Endothelial cell of umbilical vein (primary cell): ENCODE data around the gene CELF2. TPM values are rescaled to one million over a fixed set of nuclear protein-coding genes. Genes with fewer than 3 reads are reported as not detected.

Experiments
- BruUV-seq: library from RNA; stranded (reverse); fragments of 400-500 nt; replicated peaks from 2 replicates; lab custom pipeline; 2021; lab: Mats Ljungman, UMichigan
- CTCF ChIA-PET: fragments of 300-600, 350-600 bp; sonication (Branson Sonifier 250); formaldehyde crosslinking; loops from one replicate; lab custom pipeline; 2021; ENCODE audit warnings: antibody characterized with exemption, inconsistent platforms; lab: Charles Lee
- POLR2A ChIA-PET: fragments of 300-600, 350-600 bp; sonication (Branson Sonifier 250); formaldehyde crosslinking; loops from one replicate; lab custom pipeline; 2021; ENCODE audit warnings: antibody characterized with exemption, inconsistent platforms; lab: Charles Lee
- DNase-seq: peaks from one replicate; pipeline ENCODE4 v3.0.0-alpha.2; 2011; ENCODE audit warnings: low read depth, low spot score
- FAIRE-seq: peaks from 2 replicates; lab custom pipeline; 2011; peaks lifted over from hg19 to GRCh38; lab: Jason Lieb, UNC
- H2AFZ ChIP-seq: 2 replicates; pipeline ENCODE4 v1.6.0; 2012; ENCODE audit warnings: low read depth, low read length, control low read depth, inconsistent platforms
- H3K27ac ChIP-seq: 2 replicates; pipeline ENCODE4 v1.5.1; 2011; ENCODE audit warnings: low read depth, mild to moderate bottlenecking, control low read depth, low read length, moderate library complexity; ENCODE audit not compliant: insufficient read depth
- H3K27me3 ChIP-seq, 2 experiments: 2 replicates each; pipeline versions ENCODE4 v1.6.0 to v1.6.1; 2011; ENCODE audit warnings: low read length in 2 of 2, mixed read lengths in 1 of 2; ENCODE audit not compliant: control insufficient read depth in 2 of 2, insufficient read depth in 2 of 2
- H3K36me3 ChIP-seq, 2 experiments: 2 replicates in 1 of 2; 3 replicates in 1 of 2; pipeline ENCODE4 v1.5.1; 2011; ENCODE audit warnings: low read length in 2 of 2, mild to moderate bottlenecking in 1 of 2, moderate library complexity in 1 of 2; ENCODE audit not compliant: control insufficient read depth in 2 of 2, insufficient read depth in 2 of 2; ENCODE audit errors: extremely low read depth in 1 of 2
- H3K4me1 ChIP-seq: 3 replicates; pipeline ENCODE4 v1.5.1; 2011; ENCODE audit warnings: mild to moderate bottlenecking, low read length; ENCODE audit not compliant: control insufficient read depth, insufficient read depth; ENCODE audit errors: extremely low read depth
- H3K4me2 ChIP-seq: 2 replicates; pipeline ENCODE4 v1.6.1; 2011; ENCODE audit warnings: low read length, control low read depth, mixed read lengths; ENCODE audit not compliant: insufficient read depth
- H3K4me3 ChIP-seq, 3 experiments: fragments of 200-600 bp in 1 of 3; sonication (generic), shearing (Covaris generic) in 1 of 3; replicated peaks in 1 of 3; 2 replicates each; pipeline ENCODE4 v1.5.1; 2011 to 2016; ENCODE audit warnings: control low read depth in 3 of 3, low read length in 3 of 3, mild to moderate bottlenecking in 2 of 3, inconsistent platforms in 1 of 3, low read depth in 1 of 3, moderate library complexity in 1 of 3; ENCODE audit not compliant: insufficient read depth in 1 of 3
- H3K79me2 ChIP-seq: 2 replicates; pipeline ENCODE4 v1.6.0; 2012; ENCODE audit warnings: low read length, inconsistent platforms; ENCODE audit not compliant: control insufficient read depth, insufficient read depth
- H3K9ac ChIP-seq: replicated peaks from 2 replicates; pipeline ENCODE3; 2011; ENCODE audit warnings: low read length, control low read depth; ENCODE audit not compliant: insufficient read depth; ENCODE audit errors: extremely low read depth
- H3K9me1 ChIP-seq: replicated peaks from 3 replicates; pipeline ENCODE4 v1.6.0; 2011; ENCODE audit warnings: mild to moderate bottlenecking, low read length; ENCODE audit not compliant: control insufficient read depth, insufficient read depth; ENCODE audit errors: extremely low read depth
- H3K9me3 ChIP-seq: replicated peaks from 2 replicates; pipeline ENCODE4 v1.5.1; 2012; ENCODE audit warnings: low read length, inconsistent platforms; ENCODE audit not compliant: control insufficient read depth, insufficient read depth
- H4K20me1 ChIP-seq: replicated peaks from 2 replicates; pipeline ENCODE3; 2011; ENCODE audit warnings: mild to moderate bottlenecking, low read length; ENCODE audit not compliant: control insufficient read depth, insufficient read depth; ENCODE audit errors: extremely low read depth
- CTCF ChIP-seq, 2 donors: IDR thresholded peaks; 1 replicate in 1 of 2; 2 replicates in 1 of 2; pipeline ENCODE4 v1.5.1; 2011; ENCODE audit warnings: low read length in 2 of 2, mild to moderate bottlenecking in 2 of 2, moderate library complexity in 2 of 2, control low read depth in 1 of 2, inconsistent platforms in 1 of 2, low read depth in 1 of 2; ENCODE audit not compliant: insufficient read depth in 1 of 2; ENCODE audit errors: extremely low read depth in 1 of 2
- EZH2 ChIP-seq: IDR thresholded peaks from 2 replicates; pipeline ENCODE4 v1.6.1; 2012; ENCODE audit warnings: borderline replicate concordance, low read depth, mild to moderate bottlenecking, moderate library complexity, low read length, inconsistent platforms; ENCODE audit not compliant: severe bottlenecking
- FOS ChIP-seq: IDR thresholded peaks from 2 replicates; pipeline ENCODE4 v1.6.1; 2011; ENCODE audit warnings: mild to moderate bottlenecking, low read length, moderate library complexity, borderline replicate concordance; ENCODE audit not compliant: insufficient read depth
- GATA2 ChIP-seq: IDR thresholded peaks from 2 replicates; pipeline ENCODE4 v1.7.0; 2011; ENCODE audit warnings: low read depth, mild to moderate bottlenecking, moderate library complexity, mixed read lengths, low read length; ENCODE audit not compliant: insufficient read length, insufficient read depth
- JUN ChIP-seq: IDR thresholded peaks from 2 replicates; pipeline ENCODE4 v1.6.1; 2011; ENCODE audit warnings: borderline replicate concordance, low read depth; ENCODE audit not compliant: insufficient read length, insufficient read depth
- MAX ChIP-seq: IDR thresholded peaks from 2 replicates; pipeline ENCODE4 v1.6.1; 2011; ENCODE audit not compliant: insufficient read depth, insufficient read length
- MYC ChIP-seq: IDR thresholded peaks from one replicate; pipeline ENCODE4 v1.6.1; 2011; ENCODE audit warnings: mild to moderate bottlenecking, low read depth, low read length
- POLR2A ChIP-seq: IDR thresholded peaks from 2 replicates; pipeline ENCODE4 v1.6.1; 2012; ENCODE audit warnings: low read depth, mild to moderate bottlenecking, control low read depth, low read length
- POLR2AphosphoS5 ChIP-seq: IDR thresholded peaks from 2 replicates; pipeline ENCODE4 v1.6.1; 2012; ENCODE audit warnings: low read depth, mild to moderate bottlenecking, control low read depth, low read length, moderate library complexity; ENCODE audit not compliant: insufficient read depth
- dilution Hi-C: fragments of 300-500 bp; cut with MboI; formaldehyde crosslinking; loops from one replicate; pipeline ENCODE4 v1.15.0; 2019; ENCODE audit warnings: low sequenced_read_pairs; ENCODE audit not compliant: extremely low pct_ligation_motif_present
- intact Hi-C: fragments of 100-400 bp; cut with micrococcal nuclease; formaldehyde crosslinking; loops from one replicate; pipeline ENCODE4 v1.10.0; 2022
- polyA plus RNA-seq, 4 experiments: library from polyadenylated mRNA; depleted of rRNA in 3 of 4; stranded (reverse) in 3 of 4; unstranded in 1 of 4; fragments of >200 nt; gene quantifications; 2 replicates each; pipeline versions ENCODE4 v1.2.1 to v1.2.3, GENCODE V29; 2011 to 2012; ENCODE audit warnings: missing spikeins in 1 of 4
- total RNA-seq: library from RNA; stranded (reverse); gene quantifications from 2 replicates; pipeline ENCODE4 v1.2.3, GENCODE V29; 2021

Gene CELF2
- total and polyA plus RNA-seq, 2 donors (not counting 3 experiments of a cell fraction or from before 2014, with no cell fraction given), result 21.6 to 42.6 TPM

GRCh38 chr10:11245510-11245909, 227.8 kb downstream of the CELF2 start:
- Histone ChIP-seq H3K27me3 (no peaks in the 10 kb centered on the region), H3K4me1 (no peaks in the 10 kb centered on the region), H3K79me2 (no peaks in the 10 kb centered on the region), H3K4me2 (no peak overlapping the region), H3K9ac (no peak overlapping the region), H3K36me3 (no peaks in the 10 kb centered on the region), H3K4me3 (no peak overlapping the region), H3K27ac (no peak overlapping the region), H3K9me3 (no peaks in the 10 kb centered on the region), H3K9me1 (no peaks in the 10 kb centered on the region), H4K20me1 (no peaks in the 10 kb centered on the region), H2AFZ (no peak overlapping the region)
- ChIA-PET POLR2A (no interaction called here), CTCF (no interaction called here)
- DNase-seq, result no peak
- no peak for TF ChIP-seq GATA2
- no peak for TF ChIP-seq MYC
- TF ChIP-seq CTCF (IDR thresholded peaks at IDR 0.05; ENCODE audit: extremely low read depth in 1 of 2, insufficient read depth in 1 of 2, low read depth in 1 of 2, low read length in 2 of 2), result no peak
- no peak for TF ChIP-seq JUN
- TF ChIP-seq FOS, result no peak
- TF ChIP-seq MAX, result no peak
- no peak for TF ChIP-seq EZH2
- TF ChIP-seq POLR2AphosphoS5, result no peak
- TF ChIP-seq POLR2A, result no peak
- dilution Hi-C loops (no loop called here), intact Hi-C loops (no loop called here)
- no peak for FAIRE-seq
- no TSS peak for BruUV-seq
